Activated CD8-positive, alpha-beta memory T cell treated with anti-CD3 and anti-CD28 coated beads, Interleukin-2, amount 50 U/mL, for 1 hour (primary cell): Measurements from ENCODE around the gene MAP10.

Source experiments
- DNase-seq: peaks from one replicate; pipeline ENCODE4 v3.0.0-alpha.2; 2020; ENCODE audit errors: extremely low read depth

MAP10 gene

GRCh38 chr1:232795497-232796053 is 9.6 kb upstream of the MAP10 start:
- no peak for DNase-seq

GRCh38 chr1:232797856-232798510 is 7.2 kb upstream of the MAP10 start:
- no peak for DNase-seq

GRCh38 chr1:232798920-232799319 is 6.3 kb upstream of the MAP10 start:
- DNase-seq, result no peak

- DNase-seq, result no peak
Observed at GRCh38 chr1:232806186-232806510, 932 bp downstream of the MAP10 start.

- DNase-seq, result no peak
Observed at GRCh38 chr1:232810856-232811255, 5.6 kb downstream of the MAP10 start.

- no peak for DNase-seq
Observed at GRCh38 chr1:232812560-232812959, 7.3 kb downstream of the MAP10 start.

- DNase-seq, result no peak
Observed at GRCh38 chr1:232813097-232813496, 7.9 kb downstream of the MAP10 start.

- no peak for DNase-seq
Observed at GRCh38 chr1:232813760-232814159, 8.5 kb downstream of the MAP10 start.

GRCh38 chr1:232816324-232816723 is 11.1 kb downstream of the MAP10 start:
- DNase-seq, result no peak

- DNase-seq, result no peak
Observed at GRCh38 chr1:232818040-232818439, 12.8 kb downstream of the MAP10 start.

GRCh38 chr1:232820431-232820830 is 15.2 kb downstream of the MAP10 start:
- DNase-seq, result no peak

GRCh38 chr1:232822530-232822929 is 17.3 kb downstream of the MAP10 start:
- no peak for DNase-seq

- no peak for DNase-seq
Observed at GRCh38 chr1:232826318-232826717, 21.1 kb downstream of the MAP10 start.

GRCh38 chr1:232830661-232831060 is 25.4 kb downstream of the MAP10 start:
- no peak for DNase-seq

GRCh38 chr1:232831895-232832294 is 26.7 kb downstream of the MAP10 start:
- no peak for DNase-seq

GRCh38 chr1:232834066-232834465 is 28.9 kb downstream of the MAP10 start:
- DNase-seq, result no peak

GRCh38 chr1:232835166-232835565 is 29.9 kb downstream of the MAP10 start:
- DNase-seq, result no peak

GRCh38 chr1:232837087-232837486 is 31.9 kb downstream of the MAP10 start:
- no peak for DNase-seq

- DNase-seq, result no peak
Observed at GRCh38 chr1:232841823-232842565, 36.8 kb downstream of the MAP10 start.

- DNase-seq, result no peak
Observed at GRCh38 chr1:232844791-232845190, 39.6 kb downstream of the MAP10 start.

GRCh38 chr1:232845406-232845955 is 40.3 kb downstream of the MAP10 start:
- DNase-seq, result no peak

GRCh38 chr1:232851532-232851931 is 46.3 kb downstream of the MAP10 start:
- DNase-seq, result no peak
